ENCODE measurements around the gene KRTAP2-3.
"Not testable (repeated sequence)": the region's sequence is repeated elsewhere in the genome, so short reads cannot be mapped to it uniquely, and the experiment has no call there.

KRTAP2-3 gene

GRCh38 chr17:41067281-41067680 is 7.4 kb upstream of the KRTAP2-3 start:
- no peak for TF ChIP-seq Cebpa-rat (IDR thresholded peaks at IDR 0.05)
- Histone ChIP-seq H3K27me3 (no peaks in the 10 kb centered on the region), H3K36me3 (no peaks in the 10 kb centered on the region), H3K9me3 (no peaks in the 10 kb centered on the region), H3K9ac (no peak overlapping the region), H3K4me2 (no peak overlapping the region), H3K27ac (no peak overlapping the region), H3K4me1 (no peaks in the 10 kb centered on the region), H4K20me1 (no peaks in the 10 kb centered on the region), H3K4me3 (no peak overlapping the region)

DNA sequence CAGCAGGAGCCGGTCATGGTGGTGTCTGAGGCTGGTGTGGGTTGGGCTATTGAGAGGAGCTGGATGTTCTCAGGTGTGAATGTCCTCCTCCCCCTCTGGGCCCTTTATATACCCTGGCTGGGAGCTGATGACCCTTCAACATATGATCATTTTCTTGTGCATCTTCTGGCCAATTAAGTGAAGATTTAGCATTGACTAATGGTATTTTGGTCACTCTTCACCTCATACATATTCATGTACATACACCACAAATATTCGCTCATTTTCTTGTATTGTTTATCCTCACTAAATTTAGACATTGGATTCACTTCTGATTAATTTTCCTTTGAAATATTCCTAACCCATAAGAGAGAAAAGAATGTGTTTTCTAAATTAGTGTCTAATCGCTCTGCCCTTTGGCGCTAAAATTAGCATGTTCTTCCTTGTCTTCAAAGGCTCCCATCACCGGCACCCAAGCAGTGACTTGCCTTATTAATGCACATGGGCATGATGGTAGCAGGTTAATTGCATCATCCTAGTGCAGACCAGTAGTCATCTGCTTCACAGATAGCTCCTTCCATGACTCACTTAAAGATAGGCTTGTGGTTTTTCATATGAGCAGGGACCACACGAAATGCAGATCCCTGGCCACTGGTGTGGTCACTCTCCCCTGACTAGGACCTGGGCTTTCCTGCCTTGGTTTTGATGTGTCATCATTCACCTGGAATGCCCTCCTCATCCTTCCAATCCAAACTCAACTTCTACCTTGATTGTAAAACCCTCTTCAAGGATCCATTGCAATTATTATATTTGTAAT is 6.1 kb upstream of the KRTAP2-3 start, which contains the start of gene KRTAP2-4:
Gene KRTAP2-4 (minus strand): TSS at position 51 of the 796 bp plus-strand sequence. CDS start 34 bp downstream, at position 17.
- no peak within 1 kb of the TSS for H3K4me3 ChIP-seq
- H3K4me1 ChIP-seq: no peaks in the 10 kb centered on the region
- H3K36me3 ChIP-seq: no peaks in the 10 kb centered on the region
- H3K27ac ChIP-seq: no peak within 1 kb of the TSS
- H3K4me2 ChIP-seq: no peak within 1 kb of the TSS
- H3K9me3 ChIP-seq: no peaks in the 10 kb centered on the region
- H3K27me3 ChIP-seq: no peaks in the 10 kb centered on the region
- H4K20me1 ChIP-seq: no peaks in the 10 kb centered on the region
- TF ChIP-seq Cebpa-rat (IDR thresholded peaks at IDR 0.05): no peak
- H3K9ac ChIP-seq: no peak within 1 kb of the TSS

GRCh38 chr17:41065016-41065689 is 5.2 kb upstream of the KRTAP2-3 start:
- not testable (repeated sequence) for H4K20me1 ChIP-seq, H3K4me1 ChIP-seq, H3K4me2 ChIP-seq, H3K9ac ChIP-seq, H3K9me3 ChIP-seq, H3K27ac ChIP-seq, H3K4me3 ChIP-seq, H3K27me3 ChIP-seq, H3K36me3 ChIP-seq

- H4K20me1 ChIP-seq: no peaks in the 10 kb centered on the region
- H3K9me3 ChIP-seq: no peaks in the 10 kb centered on the region
- TF ChIP-seq Cebpa-rat (IDR thresholded peaks at IDR 0.05): no peak
- H3K27ac ChIP-seq: no peak overlapping the region
- H3K4me2 ChIP-seq: no peak overlapping the region
- H3K4me1 ChIP-seq: no peaks in the 10 kb centered on the region
- H3K9ac ChIP-seq: no peak overlapping the region
- no peaks in the 10 kb centered on the region for H3K27me3 ChIP-seq
- no peaks in the 10 kb centered on the region for H3K36me3 ChIP-seq
- H3K4me3 ChIP-seq: no peak overlapping the region
These were observed 4.4 kb upstream of the KRTAP2-3 start for GRCh38 chr17:41064301-41064700.

- H3K9me3 ChIP-seq: no peaks in the 10 kb centered on the region
- H3K27me3 ChIP-seq: no peaks in the 10 kb centered on the region
- no peaks in the 10 kb centered on the region for H3K36me3 ChIP-seq
- no peaks in the 10 kb centered on the region for H3K4me1 ChIP-seq
- no peak for TF ChIP-seq Cebpa-rat (IDR thresholded peaks at IDR 0.05)
- no peak overlapping the region for H3K27ac ChIP-seq
- H4K20me1 ChIP-seq: no peaks in the 10 kb centered on the region
- H3K4me2 ChIP-seq: no peak overlapping the region
- no peak overlapping the region for H3K9ac ChIP-seq
- H3K4me3 ChIP-seq: no peak overlapping the region
These were observed 3.5 kb upstream of the KRTAP2-3 start for GRCh38 chr17:41063449-41063848.

GRCh38 chr17:41061964-41062363 is 2.0 kb upstream of the KRTAP2-3 start:
- Histone ChIP-seq H4K20me1 (no peaks in the 10 kb centered on the region), H3K27me3 (no peaks in the 10 kb centered on the region), H3K9me3 (0 out of 2 replicates have a peak, but pooled peaks cover 6% of the 10 kb centered on the region), H3K4me1 (no peaks in the 10 kb centered on the region), H3K4me3 (no peak overlapping the region), H3K9ac (no peak overlapping the region), H3K27ac (no peak overlapping the region), H3K4me2 (no peak overlapping the region), H3K36me3 (no peaks in the 10 kb centered on the region)
- TF ChIP-seq Cebpa-rat (IDR thresholded peaks at IDR 0.05): no peak

- H4K20me1 ChIP-seq, H3K4me3 ChIP-seq, H3K4me2 ChIP-seq, H3K27me3 ChIP-seq, H3K9me3 ChIP-seq, H3K27ac ChIP-seq, H3K9ac ChIP-seq, H3K36me3 ChIP-seq, H3K4me1 ChIP-seq: not testable (repeated sequence)
These were observed 450 bp downstream of the KRTAP2-3 start for GRCh38 chr17:41059276-41060051.

DNA sequence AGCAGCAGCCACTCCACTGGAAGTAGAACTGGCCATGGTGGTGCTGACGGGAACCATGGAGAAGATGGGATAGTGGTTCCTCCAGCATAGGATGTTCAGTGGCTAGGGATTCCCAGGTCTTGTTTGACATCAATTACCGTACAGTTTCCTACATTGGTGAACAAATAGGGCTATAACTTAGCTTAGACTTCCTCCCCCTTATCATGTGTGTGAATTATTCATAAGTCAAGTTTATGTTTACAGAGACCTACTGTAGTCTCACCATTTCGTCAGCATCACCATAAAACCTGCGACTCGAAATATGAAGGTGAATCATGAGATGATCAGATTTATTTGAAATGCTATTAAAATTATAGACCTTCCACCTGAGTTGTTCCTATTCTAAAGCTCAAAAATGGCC is 1.2 kb downstream of the KRTAP2-3 start:
- no peak for TF ChIP-seq Cebpa-rat (IDR thresholded peaks at IDR 0.05)
- Histone ChIP-seq H3K9me3 (0 out of 2 replicates have a peak, but pooled peaks cover 6% of the 10 kb centered on the region), H3K4me3 (no peak overlapping the region), H3K4me1 (no peaks in the 10 kb centered on the region), H4K20me1 (no peaks in the 10 kb centered on the region), H3K27me3 (no peaks in the 10 kb centered on the region), H3K36me3 (no peaks in the 10 kb centered on the region), H3K27ac (no peak overlapping the region), H3K4me2 (no peak overlapping the region), H3K9ac (no peak overlapping the region)

- no peaks in the 10 kb centered on the region for H3K4me1 ChIP-seq
- no peaks in the 10 kb centered on the region for H3K27me3 ChIP-seq
- no peaks in the 10 kb centered on the region for H3K36me3 ChIP-seq
- H3K9me3 ChIP-seq: peaks cover 6% of the 10 kb centered on the region; the same call in 1 of the 2 replicates
- no peak overlapping the region for H3K4me3 ChIP-seq
- no peak overlapping the region for H3K27ac ChIP-seq
- TF ChIP-seq Cebpa-rat (IDR thresholded peaks at IDR 0.05): no peak
- no peaks in the 10 kb centered on the region for H4K20me1 ChIP-seq
- H3K9ac ChIP-seq: no peak overlapping the region
- H3K4me2 ChIP-seq: no peak overlapping the region
These were observed 2.4 kb downstream of the KRTAP2-3 start for GRCh38 chr17:41057547-41057946.

GRCh38 chr17:41055130-41055529 is 4.8 kb downstream of the KRTAP2-3 start, which contains the start of gene KRTAP2-2:
Gene KRTAP2-2, minus strand, starts transcription at chr17:41055230. Its CDS starts 19 bp downstream, at chr17:41055211.
- H3K4me2 ChIP-seq, H3K4me1 ChIP-seq, H3K9me3 ChIP-seq, H3K36me3 ChIP-seq, H4K20me1 ChIP-seq, H3K27ac ChIP-seq, H3K4me3 ChIP-seq, H3K9ac ChIP-seq, H3K27me3 ChIP-seq: not testable (repeated sequence)

- not testable (repeated sequence) for H3K9ac ChIP-seq, H3K4me3 ChIP-seq, H4K20me1 ChIP-seq, H3K9me3 ChIP-seq, H3K4me1 ChIP-seq, H3K36me3 ChIP-seq, H3K27ac ChIP-seq, H3K4me2 ChIP-seq, H3K27me3 ChIP-seq
These were observed 5.4 kb downstream of the KRTAP2-3 start for GRCh38 chr17:41054556-41054955.
